Fibroblast of villous mesenchyme (primary cell): ENCODE measurements around the gene SPA17. TPM values are rescaled to one million over a fixed set of nuclear protein-coding genes. Genes with fewer than 3 reads are reported as not detected.

Source experiments
- DNase-seq: peaks from one replicate; pipeline ENCODE4 v3.0.0-alpha.2; 2010; ENCODE audit warnings: low read depth
- H3K4me3 ChIP-seq: 2 replicates; pipeline ENCODE4 v1.5.1; 2011; ENCODE audit warnings: low read depth, mild to moderate bottlenecking, low read length
- total RNA-seq: library from RNA; depleted of rRNA; stranded (reverse); fragments of >200 nt; gene quantifications from 2 replicates; pipeline ENCODE4 v1.2.3, GENCODE V29; 2012
- TF ChIP-seq, protein P1 (sequence below): IDR thresholded peaks from 2 replicates; pipeline ENCODE4 v1.5.1; 2012; ENCODE audit warnings: low read depth, mild to moderate bottlenecking, low read length; ENCODE audit not compliant: insufficient read depth

The SPA17 gene
- total RNA-seq, 1 donor, result 12.1 TPM

DNA sequence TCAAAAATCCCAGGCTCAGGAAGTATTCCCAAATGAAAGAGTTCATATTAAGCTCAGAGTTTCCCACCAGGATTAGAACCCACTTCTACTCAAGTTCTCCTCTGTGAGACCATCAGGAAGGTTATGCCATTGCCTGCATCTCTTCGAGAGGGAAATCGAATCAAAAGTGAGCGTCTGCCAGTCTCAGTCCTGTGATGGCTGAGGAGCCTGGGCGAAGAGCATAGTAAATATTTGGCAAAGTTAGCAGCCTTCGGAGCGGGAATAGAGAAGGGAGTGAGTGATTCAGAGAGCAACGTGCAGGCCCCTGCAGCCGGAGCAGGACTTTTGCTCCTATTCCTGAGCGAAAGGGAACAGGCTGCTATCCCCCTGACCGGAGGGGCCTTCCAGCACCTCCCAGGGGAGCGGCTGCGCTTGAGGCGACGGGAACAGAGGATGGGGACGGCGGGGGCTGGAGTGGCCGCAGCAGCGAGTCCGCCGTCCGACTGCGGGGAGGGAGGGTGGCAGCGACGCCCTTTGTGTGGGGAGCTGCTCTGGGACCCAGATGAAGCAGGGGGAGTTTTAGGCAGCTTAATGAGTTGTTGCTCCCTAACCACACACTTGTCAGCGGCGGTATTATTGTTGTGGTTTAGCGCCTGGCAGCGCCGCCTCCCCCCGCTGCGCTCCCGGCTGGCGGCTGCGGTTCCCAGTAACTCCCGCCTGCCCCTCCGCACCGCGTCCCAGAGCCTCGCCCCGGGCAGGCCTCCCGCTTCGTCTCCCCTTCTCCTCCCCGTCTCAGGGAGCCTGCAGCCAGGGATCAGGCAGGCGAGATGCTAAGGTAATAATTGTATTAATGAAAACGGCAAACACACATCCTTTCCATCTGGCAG is 44.3 kb downstream of the SPA17 start:
- peak overlapping the region; percentile 47 for H3K4me3 ChIP-seq
- no peak for DNase-seq
- TF ChIP-seq, protein P1, sequence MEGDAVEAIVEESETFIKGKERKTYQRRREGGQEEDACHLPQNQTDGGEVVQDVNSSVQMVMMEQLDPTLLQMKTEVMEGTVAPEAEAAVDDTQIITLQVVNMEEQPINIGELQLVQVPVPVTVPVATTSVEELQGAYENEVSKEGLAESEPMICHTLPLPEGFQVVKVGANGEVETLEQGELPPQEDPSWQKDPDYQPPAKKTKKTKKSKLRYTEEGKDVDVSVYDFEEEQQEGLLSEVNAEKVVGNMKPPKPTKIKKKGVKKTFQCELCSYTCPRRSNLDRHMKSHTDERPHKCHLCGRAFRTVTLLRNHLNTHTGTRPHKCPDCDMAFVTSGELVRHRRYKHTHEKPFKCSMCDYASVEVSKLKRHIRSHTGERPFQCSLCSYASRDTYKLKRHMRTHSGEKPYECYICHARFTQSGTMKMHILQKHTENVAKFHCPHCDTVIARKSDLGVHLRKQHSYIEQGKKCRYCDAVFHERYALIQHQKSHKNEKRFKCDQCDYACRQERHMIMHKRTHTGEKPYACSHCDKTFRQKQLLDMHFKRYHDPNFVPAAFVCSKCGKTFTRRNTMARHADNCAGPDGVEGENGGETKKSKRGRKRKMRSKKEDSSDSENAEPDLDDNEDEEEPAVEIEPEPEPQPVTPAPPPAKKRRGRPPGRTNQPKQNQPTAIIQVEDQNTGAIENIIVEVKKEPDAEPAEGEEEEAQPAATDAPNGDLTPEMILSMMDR, result no peak

DNA sequence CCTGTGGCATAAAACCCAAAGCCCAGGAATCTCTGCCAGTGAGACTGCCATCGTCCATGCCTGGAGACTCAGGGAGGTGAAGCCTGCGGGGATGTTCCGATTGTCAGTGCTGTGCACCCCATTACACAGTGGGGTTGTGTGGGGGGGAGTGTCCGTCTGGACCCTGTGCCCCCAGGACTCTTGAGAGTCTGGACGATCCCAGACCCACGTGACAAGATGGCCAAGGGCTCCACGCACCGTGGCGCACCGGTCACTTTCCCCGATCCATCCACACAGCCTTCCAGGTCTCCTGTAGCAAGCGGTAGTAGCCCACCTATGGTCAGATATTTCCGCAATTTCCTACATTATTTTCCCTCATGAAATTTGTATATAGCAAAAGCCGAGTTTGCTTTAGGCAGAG is 45.1 kb downstream of the SPA17 start:
- DNase-seq, result no peak
- TF ChIP-seq, protein P1, result no peak
- no peak overlapping the region for H3K4me3 ChIP-seq

DNA sequence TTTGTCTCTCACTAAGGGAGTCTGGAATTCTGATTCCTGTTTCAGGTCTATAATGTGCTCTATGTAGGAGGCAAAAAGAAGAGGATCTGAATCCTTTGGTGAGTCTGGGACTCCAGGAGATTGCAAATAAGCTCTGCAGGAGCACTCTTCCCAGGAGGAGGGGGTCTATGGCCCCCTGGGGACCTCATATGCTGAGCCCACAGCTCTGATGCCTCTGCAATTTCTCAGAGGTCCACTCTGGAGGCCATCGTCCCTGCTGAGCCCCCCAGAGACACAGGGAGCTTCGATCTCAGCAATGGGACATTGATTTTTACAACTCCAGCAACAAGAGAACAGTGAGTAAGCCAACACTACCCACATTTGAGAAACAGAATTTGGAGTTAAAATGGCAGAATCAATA is 45.8 kb downstream of the SPA17 start:
- no peak overlapping the region for H3K4me3 ChIP-seq
- TF ChIP-seq, protein P1, result no peak
- no peak for DNase-seq

DNA sequence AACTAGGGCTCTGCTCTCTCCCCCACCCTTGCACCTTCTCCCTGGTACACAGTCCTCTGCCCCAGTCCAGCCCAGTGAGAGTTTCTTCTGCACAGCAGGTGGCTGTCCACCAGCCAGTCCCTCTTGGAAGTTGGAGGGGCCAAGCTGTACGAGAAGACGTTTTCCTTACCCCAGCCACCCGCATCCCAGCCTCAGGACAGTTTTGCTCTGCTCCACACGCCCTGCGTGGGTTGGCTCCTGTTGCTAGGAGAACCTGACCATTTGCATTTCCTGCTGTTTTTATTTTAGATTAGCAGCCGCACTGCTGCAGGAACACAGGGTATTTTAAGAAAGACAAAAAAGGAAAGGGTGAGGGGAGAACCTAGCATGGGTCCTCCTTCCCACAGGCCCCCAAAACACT is 48.5 kb downstream of the SPA17 start:
- no peak overlapping the region for H3K4me3 ChIP-seq
- no peak for DNase-seq

DNA sequence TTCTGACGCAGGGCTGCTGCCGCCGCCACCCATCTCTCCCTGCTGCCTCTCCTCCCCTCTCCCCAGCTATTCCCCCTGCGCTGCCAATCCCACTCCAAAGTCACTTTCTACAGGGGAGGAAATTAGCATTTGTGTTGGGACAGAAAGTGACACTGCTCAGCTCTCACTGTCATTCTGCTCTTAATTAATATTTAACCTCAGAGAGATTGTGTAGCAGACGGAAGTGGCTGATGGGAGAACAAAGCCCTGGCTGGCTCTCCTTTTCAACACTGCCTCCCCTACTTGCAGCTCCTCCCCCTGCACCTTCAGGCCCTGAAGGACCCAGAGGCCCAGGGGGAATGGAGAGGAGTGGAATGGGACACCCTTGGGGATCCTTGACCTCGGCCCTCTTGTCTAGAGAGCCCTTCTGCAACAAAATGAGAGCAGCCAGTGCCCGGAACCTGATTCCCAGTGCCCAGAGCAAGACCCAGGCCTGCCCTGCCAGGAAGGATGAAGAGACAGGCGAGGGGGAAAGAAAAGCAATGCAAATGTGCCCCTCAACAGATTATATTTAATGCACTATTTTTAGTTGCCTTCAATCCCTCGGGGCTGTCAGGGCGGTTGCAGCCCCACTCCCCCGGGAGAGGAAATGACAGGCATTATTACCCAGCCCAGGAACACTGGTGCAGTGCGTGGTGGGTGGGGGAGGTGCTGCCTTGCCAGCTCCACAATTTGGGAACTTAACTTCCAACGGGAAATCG is 51.4 kb downstream of the SPA17 start:
- TF ChIP-seq, protein P1, result no peak
- no peak for DNase-seq
- no peak overlapping the region for H3K4me3 ChIP-seq

More for the DNA sequence above, 48.5 kb downstream of the SPA17 start:
- TF ChIP-seq, protein P1, result no peak

DNA sequence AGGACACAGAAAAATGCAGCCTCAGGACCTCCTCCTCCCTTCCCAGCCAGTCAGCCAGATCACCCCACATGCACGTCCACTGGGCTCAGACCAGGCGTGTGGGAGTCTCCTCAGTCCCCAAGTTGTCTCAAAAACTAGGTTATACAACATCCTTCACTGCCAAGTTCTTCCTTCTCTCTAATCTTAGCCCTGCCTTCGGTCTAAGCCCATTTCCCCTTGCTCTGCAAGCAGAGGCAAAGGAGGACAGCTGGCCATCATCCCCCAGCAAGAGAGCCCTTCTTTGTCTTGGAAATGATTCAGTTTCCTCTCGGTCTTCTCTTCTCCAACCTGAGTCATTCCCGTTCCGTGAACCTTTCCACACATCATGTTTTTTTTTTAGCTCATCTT is 52.0 kb downstream of the SPA17 start:
- TF ChIP-seq, protein P1, result no peak
- no peak overlapping the region for H3K4me3 ChIP-seq

More for the DNA sequence above, 52.0 kb downstream of the SPA17 start:
- no peak for DNase-seq
